ENCODE measurements around the gene NEK10.

The NEK10 gene

GRCh38 chr3:27345959-27346865, 23.0 kb downstream of the NEK10 start:
- H3K4me3 Mint-ChIP-seq: no peak overlapping the region
- no peak for DNase-seq
- H3K36me3 Mint-ChIP-seq (ENCODE audit: low read depth): no peaks in the 10 kb centered on the region
- no peak for TF ChIP-seq CTCF (IDR thresholded peaks at IDR 0.05)
- no peak overlapping the region for H3K27ac Mint-ChIP-seq
- H3K9me3 Mint-ChIP-seq: no peaks in the 10 kb centered on the region
- no peaks in the 10 kb centered on the region for H3K27me3 Mint-ChIP-seq (ENCODE audit: low read depth, poor library complexity)
- no peaks in the 10 kb centered on the region for H3K4me1 Mint-ChIP-seq

GRCh38 chr3:27345493-27345892, 23.7 kb downstream of the NEK10 start:
- no peaks in the 10 kb centered on the region for H3K4me1 Mint-ChIP-seq
- H3K36me3 Mint-ChIP-seq (ENCODE audit: low read depth): no peaks in the 10 kb centered on the region
- no peak for DNase-seq
- no peak for TF ChIP-seq CTCF (IDR thresholded peaks at IDR 0.05)
- no peak overlapping the region for H3K27ac Mint-ChIP-seq
- H3K4me3 Mint-ChIP-seq: no peak overlapping the region
- no peaks in the 10 kb centered on the region for H3K9me3 Mint-ChIP-seq
- H3K27me3 Mint-ChIP-seq (ENCODE audit: low read depth, poor library complexity): no peaks in the 10 kb centered on the region

- Mint-ChIP-seq H3K36me3 (ENCODE audit: low read depth) (no peaks in the 10 kb centered on the region), H3K4me1 (no peaks in the 10 kb centered on the region), H3K27ac (no peak overlapping the region), H3K9me3 (no peaks in the 10 kb centered on the region), H3K27me3 (ENCODE audit: low read depth, poor library complexity) (peaks cover 4% of the 10 kb centered on the region), H3K4me3 (no peak overlapping the region)
- no peak for TF ChIP-seq CTCF (IDR thresholded peaks at IDR 0.05)
- no peak for DNase-seq
Measured at GRCh38 chr3:27345045-27345444, 24.1 kb downstream of the NEK10 start.

- Mint-ChIP-seq H3K27me3 (ENCODE audit: low read depth, poor library complexity) (peaks cover 5% of the 10 kb centered on the region), H3K27ac (no peak overlapping the region), H3K9me3 (no peaks in the 10 kb centered on the region), H3K36me3 (ENCODE audit: low read depth) (no peaks in the 10 kb centered on the region), H3K4me3 (no peak overlapping the region), H3K4me1 (no peaks in the 10 kb centered on the region)
- no peak for DNase-seq
- TF ChIP-seq CTCF (IDR thresholded peaks at IDR 0.05): no peak
Measured at GRCh38 chr3:27344192-27344591, 25.0 kb downstream of the NEK10 start.

GRCh38 chr3:27342267-27342666, 26.9 kb downstream of the NEK10 start:
- no peak for DNase-seq
- peaks cover 5% of the 10 kb centered on the region for H3K27me3 Mint-ChIP-seq (ENCODE audit: low read depth, poor library complexity)
- H3K27ac Mint-ChIP-seq: no peak overlapping the region
- no peak overlapping the region for H3K4me3 Mint-ChIP-seq
- no peak for TF ChIP-seq CTCF (IDR thresholded peaks at IDR 0.05)
- peaks cover 9% of the 10 kb centered on the region for H3K9me3 Mint-ChIP-seq
- H3K36me3 Mint-ChIP-seq (ENCODE audit: low read depth): no peaks in the 10 kb centered on the region
- no peaks in the 10 kb centered on the region for H3K4me1 Mint-ChIP-seq

- peaks cover 16% of the 10 kb centered on the region for H3K9me3 Mint-ChIP-seq
- no peak overlapping the region for H3K4me3 Mint-ChIP-seq
- no peak for TF ChIP-seq CTCF (IDR thresholded peaks at IDR 0.05)
- H3K27ac Mint-ChIP-seq: no peak overlapping the region
- no peaks in the 10 kb centered on the region for H3K4me1 Mint-ChIP-seq
- peaks cover 5% of the 10 kb centered on the region for H3K27me3 Mint-ChIP-seq (ENCODE audit: low read depth, poor library complexity)
- DNase-seq: no peak
- no peaks in the 10 kb centered on the region for H3K36me3 Mint-ChIP-seq (ENCODE audit: low read depth)
Measured at GRCh38 chr3:27340534-27340933, 28.6 kb downstream of the NEK10 start.
